MM.1S (cell line): ENCODE results near the gene FARSB.

Experiments
- DNase-seq: peaks from one replicate; pipeline ENCODE4 v3.0.0-alpha.2; 2015
- H2AFZ ChIP-seq: fragments of 300-600 bp; sonication (generic); 2 replicates; pipeline ENCODE4 v1.6.0; 2016; ENCODE audit warnings: antibody characterized with exemption, low read length
- H3F3A ChIP-seq: fragments of 300-600 bp; sonication (generic); 2 replicates; pipeline ENCODE4 v1.6.1; 2016; ENCODE audit warnings: mild to moderate bottlenecking, antibody characterized with exemption, low read length, moderate library complexity, mixed read lengths; ENCODE audit not compliant: insufficient read depth
- H3K27ac ChIP-seq: fragments of 300-600 bp; sonication (generic); 2 replicates; pipeline ENCODE4 v1.5.1; 2016; ENCODE audit warnings: mild to moderate bottlenecking, low read length
- H3K27me3 ChIP-seq: fragments of 300-600 bp; sonication (generic); replicated peaks from 2 replicates; pipeline ENCODE4 v1.6.0; 2016; ENCODE audit warnings: low read length; ENCODE audit not compliant: insufficient read depth
- H3K36me3 ChIP-seq: fragments of 300-600 bp; sonication (generic); replicated peaks from 2 replicates; pipeline ENCODE4 v1.6.1; 2016; ENCODE audit warnings: mild to moderate bottlenecking, low read length, mixed read lengths; ENCODE audit not compliant: insufficient read depth
- H3K4me1 ChIP-seq: fragments of 300-600 bp; sonication (generic); 2 replicates; pipeline ENCODE4 v1.6.1; 2016; ENCODE audit warnings: low read length, mixed read lengths
- H3K4me2 ChIP-seq: fragments of 300-600 bp; sonication (generic); 2 replicates; pipeline ENCODE4 v1.6.0; 2016; ENCODE audit warnings: low read depth, low read length
- H3K4me3 ChIP-seq: fragments of 300-600 bp; sonication (generic); 2 replicates; pipeline ENCODE4 v1.5.1; 2016; ENCODE audit warnings: low read length, mixed read lengths
- H3K79me2 ChIP-seq: fragments of 300-600 bp; sonication (generic); 2 replicates; pipeline ENCODE4 v1.6.1; 2016; ENCODE audit warnings: mixed run types, low read length, mixed read lengths
- H3K9ac ChIP-seq: fragments of 300-600 bp; sonication (generic); 2 replicates; pipeline ENCODE4 v1.6.1; 2016; ENCODE audit warnings: low read length, mixed read lengths
- H3K9me2 ChIP-seq: fragments of 300-600 bp; sonication (generic); replicated peaks from 2 replicates; pipeline ENCODE4 v1.6.1; 2016; ENCODE audit warnings: mild to moderate bottlenecking, low read length, mixed read lengths; ENCODE audit not compliant: insufficient read depth
- H3K9me3 ChIP-seq: fragments of 300-600 bp; sonication (generic); replicated peaks from 2 replicates; pipeline ENCODE4 v1.6.1; 2016; ENCODE audit warnings: mild to moderate bottlenecking, low read length, mixed read lengths; ENCODE audit not compliant: insufficient read depth
- H4K20me1 ChIP-seq: fragments of 300-600 bp; sonication (generic); 2 replicates; pipeline ENCODE4 v1.6.1; 2016; ENCODE audit warnings: mild to moderate bottlenecking, low read length, moderate library complexity, mixed read lengths; ENCODE audit not compliant: insufficient read depth
- CTCF ChIP-seq: fragments of 300-600 bp; sonication (generic); IDR thresholded peaks from 2 replicates; pipeline ENCODE4 v1.5.1; 2016; ENCODE audit warnings: antibody characterized with exemption, low read length, mixed read lengths
- EZH2 ChIP-seq: fragments of 300-600 bp; sonication (generic); optimal IDR thresholded peaks from 2 replicates; pipeline ENCODE3; 2017; ENCODE audit warnings: low read depth, mild to moderate bottlenecking, antibody characterized with exemption, low read length, mixed read lengths
- EZH2phosphoT487 ChIP-seq: fragments of 300-600 bp; sonication (generic); IDR thresholded peaks from 2 replicates; pipeline ENCODE4 v1.6.1; 2018; ENCODE audit warnings: antibody characterized with exemption, low read length

FARSB gene

DNA sequence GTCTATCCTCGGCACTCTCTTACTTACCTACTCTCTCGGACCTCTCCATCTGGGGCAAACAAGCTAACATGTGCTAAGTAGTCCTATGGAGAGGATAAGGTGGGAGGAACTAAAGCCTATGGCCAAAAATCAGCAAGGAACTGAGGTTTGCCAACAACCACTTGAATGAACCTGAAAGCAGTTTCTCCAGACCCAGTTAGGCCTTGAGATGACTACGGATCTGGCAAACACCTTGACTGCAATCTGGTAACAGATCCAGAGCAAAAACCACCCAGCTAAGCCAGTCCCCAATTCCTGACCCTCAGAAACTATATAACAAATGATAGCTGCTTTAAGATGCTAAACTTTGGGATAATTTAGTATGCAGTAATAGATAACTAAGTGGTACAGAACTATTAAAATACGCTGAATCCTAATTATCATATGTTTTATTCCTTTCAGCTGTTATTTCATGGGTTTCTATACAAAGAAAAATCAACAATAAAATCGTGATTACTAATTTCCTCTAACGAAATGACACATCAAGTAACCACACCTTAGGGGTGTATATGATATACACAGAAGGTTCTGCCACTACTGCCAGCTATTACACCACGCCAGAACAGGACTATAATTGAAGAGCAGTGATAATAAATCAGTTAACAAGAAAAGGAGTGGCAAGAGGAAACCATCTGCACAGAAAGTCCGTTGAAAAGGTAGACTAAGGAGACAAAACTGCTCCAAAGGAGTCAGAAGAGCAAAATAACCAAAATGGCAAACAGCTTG is 3.2 kb downstream of the FARSB start:
- Histone ChIP-seq H2AFZ (no peak overlapping the region), H3K4me3 (peak overlapping the region; percentile 98), H3F3A (peaks cover 24% of the 10 kb centered on the region), H3K9me3 (no peaks in the 10 kb centered on the region), H3K79me2 (peaks cover 85% of the 10 kb centered on the region), H4K20me1 (peaks cover 12% of the 10 kb centered on the region), H3K9me2 (no peaks in the 10 kb centered on the region), H3K4me2 (peak overlapping the region; percentile 88), H3K27ac (peak overlapping the region; percentile 93; the same call in 1 of the 2 replicates), H3K4me1 (peaks cover 32% of the 10 kb centered on the region), H3K36me3 (0 out of 2 replicates have a peak, but pooled peaks cover 5% of the 10 kb centered on the region), H3K27me3 (no peaks in the 10 kb centered on the region), H3K9ac (peak overlapping the region; percentile 11; the same call in 1 of the 2 replicates)
- DNase-seq: no peak
- no peak for TF ChIP-seq CTCF
- no peak for TF ChIP-seq EZH2phosphoT487
- TF ChIP-seq EZH2: no peak

GRCh38 chr2:222651718-222652418 is 4.0 kb downstream of the FARSB start:
- TF ChIP-seq EZH2phosphoT487: no peak
- no peak for TF ChIP-seq EZH2
- no peak for TF ChIP-seq CTCF
- peaks cover 29% of the 10 kb centered on the region for H3K4me1 ChIP-seq
- no peaks in the 10 kb centered on the region for H3K9me3 ChIP-seq
- peaks cover 5% of the 10 kb centered on the region; the same call in 1 of the 2 replicates for H3K36me3 ChIP-seq
- H3K9me2 ChIP-seq: no peaks in the 10 kb centered on the region
- no peak overlapping the region for H3K9ac ChIP-seq
- H3K79me2 ChIP-seq: peaks cover 90% of the 10 kb centered on the region
- H4K20me1 ChIP-seq: peaks cover 12% of the 10 kb centered on the region
- H3K4me2 ChIP-seq: no peak overlapping the region
- H2AFZ ChIP-seq: no peak overlapping the region
- H3K4me3 ChIP-seq: no peak overlapping the region
- no peak for DNase-seq
- H3K27ac ChIP-seq: no peak overlapping the region
- peaks cover 24% of the 10 kb centered on the region for H3F3A ChIP-seq
- H3K27me3 ChIP-seq: no peaks in the 10 kb centered on the region

GRCh38 chr2:222649801-222650200 is 6.1 kb downstream of the FARSB start:
- H3K4me2 ChIP-seq: no peak overlapping the region
- H4K20me1 ChIP-seq: peaks cover 12% of the 10 kb centered on the region
- TF ChIP-seq CTCF (no peak), EZH2 (no peak), EZH2phosphoT487 (no peak)
- no peaks in the 10 kb centered on the region for H3K27me3 ChIP-seq
- peaks cover 35% of the 10 kb centered on the region for H3K4me1 ChIP-seq
- H3K27ac ChIP-seq: no peak overlapping the region
- H3K36me3 ChIP-seq: peaks cover 8% of the 10 kb centered on the region; the same call in 1 of the 2 replicates
- H3K9ac ChIP-seq: no peak overlapping the region
- no peak overlapping the region for H3K4me3 ChIP-seq
- H3K9me3 ChIP-seq: no peaks in the 10 kb centered on the region
- no peak for DNase-seq
- peaks cover 15% of the 10 kb centered on the region for H3F3A ChIP-seq
- H3K9me2 ChIP-seq: no peaks in the 10 kb centered on the region
- peaks cover 93% of the 10 kb centered on the region for H3K79me2 ChIP-seq
- no peak overlapping the region for H2AFZ ChIP-seq
